ENCODE measurements around the gene UTF1.

The UTF1 gene

DNA sequence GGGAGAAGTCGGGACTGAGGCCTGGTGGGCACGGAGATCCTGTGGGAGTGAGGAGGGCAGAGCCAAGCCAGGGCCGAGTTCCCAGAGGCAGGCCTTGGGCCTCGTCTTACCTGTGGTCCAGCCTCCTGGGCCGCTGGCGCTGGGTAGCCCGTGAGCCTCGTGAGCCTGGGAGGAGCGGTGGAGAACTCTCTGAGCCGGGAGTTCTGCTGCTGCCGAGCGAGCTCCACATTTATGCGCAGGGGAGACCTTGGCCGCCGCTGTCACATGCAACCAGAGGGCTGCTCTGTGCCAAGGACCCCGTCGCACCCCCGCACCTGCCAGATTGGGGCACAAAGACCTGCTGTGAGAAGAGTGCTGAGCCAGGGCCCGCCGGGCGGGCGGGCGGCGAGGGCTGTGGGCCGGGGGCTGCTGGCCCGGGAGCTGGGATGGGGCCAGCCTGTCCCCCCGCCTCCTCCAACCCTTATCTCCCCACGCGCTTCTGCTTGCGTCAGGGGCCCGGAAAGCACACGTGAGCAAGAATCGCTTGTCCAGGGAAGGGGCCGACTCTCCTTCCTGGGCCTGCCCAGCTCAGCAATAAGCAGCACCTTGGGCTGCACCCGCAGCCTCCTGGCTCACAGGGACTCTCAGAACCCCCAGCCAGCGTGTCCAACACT, 17.8 kb downstream of the UTF1 start:
- no peaks in the 10 kb centered on the region for H4K20me1 ChIP-seq (ENCODE audit: insufficient read depth)
- no peak overlapping the region for H3K4me3 ChIP-seq (IDR thresholded peaks at IDR 0.05; ENCODE audit: insufficient read depth, low read depth, low read length)
- no peak overlapping the region for H3K27ac ChIP-seq
- no peaks in the 10 kb centered on the region for H3K36me3 ChIP-seq (ENCODE audit: insufficient read depth)
- no peak overlapping the region for H3K9ac ChIP-seq
- H2AFZ ChIP-seq (ENCODE audit: low read depth) = no peak overlapping the region
- no peaks in the 10 kb centered on the region for H3K79me2 ChIP-seq (ENCODE audit: insufficient read depth, low read depth)
- no peaks in the 10 kb centered on the region for H3K4me1 ChIP-seq (ENCODE audit: low read depth, poor library complexity, severe bottlenecking)
- TF ChIP-seq, protein P1, sequence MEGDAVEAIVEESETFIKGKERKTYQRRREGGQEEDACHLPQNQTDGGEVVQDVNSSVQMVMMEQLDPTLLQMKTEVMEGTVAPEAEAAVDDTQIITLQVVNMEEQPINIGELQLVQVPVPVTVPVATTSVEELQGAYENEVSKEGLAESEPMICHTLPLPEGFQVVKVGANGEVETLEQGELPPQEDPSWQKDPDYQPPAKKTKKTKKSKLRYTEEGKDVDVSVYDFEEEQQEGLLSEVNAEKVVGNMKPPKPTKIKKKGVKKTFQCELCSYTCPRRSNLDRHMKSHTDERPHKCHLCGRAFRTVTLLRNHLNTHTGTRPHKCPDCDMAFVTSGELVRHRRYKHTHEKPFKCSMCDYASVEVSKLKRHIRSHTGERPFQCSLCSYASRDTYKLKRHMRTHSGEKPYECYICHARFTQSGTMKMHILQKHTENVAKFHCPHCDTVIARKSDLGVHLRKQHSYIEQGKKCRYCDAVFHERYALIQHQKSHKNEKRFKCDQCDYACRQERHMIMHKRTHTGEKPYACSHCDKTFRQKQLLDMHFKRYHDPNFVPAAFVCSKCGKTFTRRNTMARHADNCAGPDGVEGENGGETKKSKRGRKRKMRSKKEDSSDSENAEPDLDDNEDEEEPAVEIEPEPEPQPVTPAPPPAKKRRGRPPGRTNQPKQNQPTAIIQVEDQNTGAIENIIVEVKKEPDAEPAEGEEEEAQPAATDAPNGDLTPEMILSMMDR (conservative IDR thresholded peaks at IDR 0.05; ENCODE audit: low read depth, low read length) = no peak
- peaks cover 71% of the 10 kb centered on the region for H3K27me3 ChIP-seq (ENCODE audit: insufficient read depth, low read depth)
- H3K4me2 ChIP-seq = no peak overlapping the region

DNA sequence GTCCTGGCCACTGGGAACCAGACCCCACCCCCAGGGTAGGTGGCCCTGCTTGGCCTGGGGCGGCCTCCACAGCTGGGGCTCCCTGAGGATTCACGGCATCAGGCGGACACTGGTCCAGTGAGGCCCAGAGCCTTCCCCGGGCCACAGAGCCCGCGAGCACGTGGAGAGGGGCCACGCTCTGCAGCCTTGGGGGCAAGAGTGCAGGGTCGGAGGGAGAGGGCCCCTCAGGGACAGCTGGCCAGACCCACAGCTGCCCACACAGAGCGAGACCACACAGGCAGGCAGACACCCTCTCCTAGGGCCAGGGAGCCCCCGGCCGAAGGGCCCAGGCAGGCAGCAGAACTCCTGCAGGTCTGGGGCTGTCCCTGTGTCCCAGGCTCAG, 18.3 kb downstream of the UTF1 start:
- Histone ChIP-seq H4K20me1 (ENCODE audit: insufficient read depth) (no peaks in the 10 kb centered on the region), H3K4me3 (IDR thresholded peaks at IDR 0.05; ENCODE audit: insufficient read depth, low read depth, low read length) (no peak overlapping the region), H3K79me2 (ENCODE audit: insufficient read depth, low read depth) (no peaks in the 10 kb centered on the region), H3K9ac (no peak overlapping the region), H3K27me3 (ENCODE audit: insufficient read depth, low read depth) (peaks cover 69% of the 10 kb centered on the region), H3K27ac (no peak overlapping the region), H2AFZ (ENCODE audit: low read depth) (no peak overlapping the region), H3K36me3 (ENCODE audit: insufficient read depth) (no peaks in the 10 kb centered on the region), H3K4me1 (ENCODE audit: low read depth, poor library complexity, severe bottlenecking) (no peaks in the 10 kb centered on the region), H3K4me2 (no peak overlapping the region)
- TF ChIP-seq, protein P1 (conservative IDR thresholded peaks at IDR 0.05; ENCODE audit: low read depth, low read length) = no peak

DNA sequence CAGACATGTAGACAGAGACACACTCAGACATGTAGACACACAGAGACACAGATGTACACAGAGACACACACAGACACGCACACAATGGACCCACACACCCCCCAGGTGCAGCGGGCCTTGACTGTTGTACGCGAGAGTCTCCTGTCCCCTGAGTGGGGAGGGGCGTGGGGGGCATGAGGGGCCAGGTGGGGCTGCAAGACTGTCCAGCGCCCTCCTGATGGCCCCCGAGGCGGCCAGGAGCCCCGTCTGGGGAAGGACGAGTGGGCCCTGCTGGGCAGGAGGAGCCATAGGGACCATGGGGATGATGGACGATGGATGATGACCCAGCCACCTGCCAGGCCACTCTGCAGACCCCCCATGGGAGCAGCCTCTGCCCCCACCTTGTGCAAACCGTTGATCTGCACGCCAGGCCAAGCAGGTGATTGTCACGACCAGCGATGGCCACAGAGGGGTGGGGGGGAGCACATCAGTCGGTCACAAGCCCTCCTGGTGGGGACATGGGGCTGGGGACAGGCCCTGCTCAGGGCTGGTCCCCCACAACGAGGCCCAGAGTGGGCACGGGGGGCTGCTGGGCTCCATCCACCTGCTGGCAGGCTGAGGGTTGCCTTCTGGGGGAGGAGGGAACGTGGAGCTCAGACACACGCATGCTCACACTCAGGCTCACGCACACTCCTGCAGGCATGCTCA, 19.2 kb downstream of the UTF1 start:
- Histone ChIP-seq H4K20me1 (ENCODE audit: insufficient read depth) (no peaks in the 10 kb centered on the region), H3K4me1 (ENCODE audit: low read depth, poor library complexity, severe bottlenecking) (no peaks in the 10 kb centered on the region), H3K9ac (no peak overlapping the region), H2AFZ (ENCODE audit: low read depth) (no peak overlapping the region), H3K79me2 (ENCODE audit: insufficient read depth, low read depth) (no peaks in the 10 kb centered on the region), H3K36me3 (ENCODE audit: insufficient read depth) (no peaks in the 10 kb centered on the region), H3K27me3 (ENCODE audit: insufficient read depth, low read depth) (peaks cover 70% of the 10 kb centered on the region), H3K27ac (no peak overlapping the region), H3K4me3 (IDR thresholded peaks at IDR 0.05; ENCODE audit: insufficient read depth, low read depth, low read length) (no peak overlapping the region), H3K4me2 (no peak overlapping the region)
- TF ChIP-seq, protein P1 (conservative IDR thresholded peaks at IDR 0.05; ENCODE audit: low read depth, low read length) = no peak

DNA sequence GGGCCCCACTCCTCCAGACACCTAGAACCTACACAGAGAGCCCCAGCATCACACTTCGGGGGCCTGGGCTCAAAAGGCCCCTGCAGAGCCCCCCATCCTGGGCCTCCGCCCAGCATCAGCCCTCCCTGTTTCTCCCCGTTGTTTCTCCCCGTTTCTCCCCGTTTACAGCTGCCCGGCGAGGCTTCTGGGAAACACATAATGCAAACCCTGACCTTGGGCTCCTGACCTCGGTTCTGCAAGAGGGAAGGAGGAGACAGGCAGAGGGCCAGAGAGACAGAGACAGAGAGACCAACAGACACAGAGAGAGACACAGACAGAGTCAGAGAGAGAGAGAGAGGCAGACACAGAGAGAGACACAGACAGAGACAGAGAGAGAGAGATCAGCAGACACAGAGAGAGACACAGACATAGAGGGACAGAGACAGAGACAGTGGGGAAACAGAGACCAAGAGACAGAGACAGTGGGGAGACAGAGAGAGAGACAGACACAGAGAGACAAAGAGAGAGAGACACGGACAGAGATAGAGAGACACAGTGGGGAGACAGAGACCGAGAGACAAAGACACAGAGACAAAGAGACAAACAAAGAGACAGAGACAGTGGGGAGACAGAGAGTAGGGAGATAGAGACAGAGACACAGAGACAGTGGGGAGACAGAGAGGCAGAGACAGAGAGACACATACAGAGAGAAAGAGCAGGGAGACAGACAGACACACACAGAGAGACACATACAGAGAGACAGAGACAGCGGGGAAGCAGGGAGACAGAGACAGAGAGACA, 20.1 kb downstream of the UTF1 start:
- TF ChIP-seq, protein P1 (conservative IDR thresholded peaks at IDR 0.05; ENCODE audit: low read depth, low read length) = no peak
- Histone ChIP-seq H3K4me1 (ENCODE audit: low read depth, poor library complexity, severe bottlenecking) (no peaks in the 10 kb centered on the region), H3K27me3 (ENCODE audit: insufficient read depth, low read depth) (peaks cover 66% of the 10 kb centered on the region), H3K27ac (no peak overlapping the region), H2AFZ (ENCODE audit: low read depth) (no peak overlapping the region), H3K36me3 (ENCODE audit: insufficient read depth) (no peaks in the 10 kb centered on the region), H4K20me1 (ENCODE audit: insufficient read depth) (no peaks in the 10 kb centered on the region), H3K4me2 (no peak overlapping the region), H3K79me2 (ENCODE audit: insufficient read depth, low read depth) (no peaks in the 10 kb centered on the region), H3K9ac (no peak overlapping the region), H3K4me3 (IDR thresholded peaks at IDR 0.05; ENCODE audit: insufficient read depth, low read depth, low read length) (no peak overlapping the region)

Data from KMS-11 (cell line).